Mesenchymal stem cell (in vitro differentiated cells and primary cell): ENCODE results near the gene PTTG2.

ENCODE experiments used
- DNase-seq: peaks from one replicate; pipeline ENCODE4 v3.0.0-alpha.2; 2013
- H2AFZ ChIP-seq: one replicate; pipeline ENCODE4 v1.6.1; 2013; ENCODE audit warnings: low read depth, mild to moderate bottlenecking, control low read depth, inconsistent platforms, low read length, moderate library complexity
- H2AK5ac ChIP-seq: 2 replicates; pipeline ENCODE4 v1.6.1; 2013; ENCODE audit warnings: low read length, moderate library complexity, mild to moderate bottlenecking, inconsistent platforms; ENCODE audit not compliant: severe bottlenecking
- H2BK120ac ChIP-seq: one replicate; pipeline ENCODE4 v1.6.1; 2013; ENCODE audit warnings: low read depth, mild to moderate bottlenecking, inconsistent platforms, low read length, moderate library complexity
- H2BK12ac ChIP-seq, 2 experiments: one replicate each; pipeline ENCODE4 v1.6.1; 2013; ENCODE audit warnings: inconsistent platforms in 2 of 2, low read length in 2 of 2, mild to moderate bottlenecking in 2 of 2, moderate library complexity in 2 of 2, control low read depth in 1 of 2
- H2BK15ac ChIP-seq: one replicate; pipeline ENCODE4 v1.6.1; 2013; ENCODE audit warnings: mild to moderate bottlenecking, low read depth, inconsistent platforms; ENCODE audit not compliant: poor library complexity, severe bottlenecking
- H2BK5ac ChIP-seq: 2 replicates; pipeline ENCODE4 v1.6.1; 2013; ENCODE audit warnings: low read depth, mild to moderate bottlenecking, low read length, control low read depth, inconsistent platforms; ENCODE audit not compliant: poor library complexity, severe bottlenecking
- H3K14ac ChIP-seq, 2 experiments: one replicate each; pipeline ENCODE4 v1.6.1; 2013; ENCODE audit warnings: inconsistent platforms in 2 of 2, low read length in 2 of 2, control low read depth in 1 of 2, mild to moderate bottlenecking in 1 of 2, moderate library complexity in 1 of 2
- H3K18ac ChIP-seq, 2 experiments: one replicate each; pipeline ENCODE4 v1.6.1; 2013; ENCODE audit warnings: inconsistent platforms in 2 of 2, low read length in 2 of 2, control low read depth in 1 of 2, low read depth in 1 of 2, mild to moderate bottlenecking in 1 of 2
- H3K23ac ChIP-seq, 2 experiments: one replicate each; pipeline ENCODE4 v1.6.1; 2013; ENCODE audit warnings: inconsistent platforms in 2 of 2, low read length in 2 of 2, mild to moderate bottlenecking in 2 of 2, moderate library complexity in 2 of 2, control low read depth in 1 of 2
- H3K27ac ChIP-seq: 2 replicates; pipeline ENCODE4 v1.5.1; 2013; ENCODE audit warnings: mild to moderate bottlenecking, moderate library complexity, low read length, control low read depth, inconsistent platforms; ENCODE audit not compliant: poor library complexity, severe bottlenecking
- H3K27me3 ChIP-seq, 2 experiments: 2 replicates each; pipeline versions ENCODE4 v1.6.1 to v1.7.0; 2013; ENCODE audit warnings: low read length in 2 of 2, mild to moderate bottlenecking in 2 of 2, moderate library complexity in 2 of 2, control low read depth in 1 of 2, inconsistent platforms in 1 of 2; ENCODE audit not compliant: control insufficient read depth in 1 of 2, insufficient read depth in 1 of 2
- H3K36me3 ChIP-seq, 2 experiments: 2 replicates each; pipeline versions ENCODE4 v1.6.1 to v1.7.0; 2013; ENCODE audit warnings: low read length in 2 of 2, control low read depth in 1 of 2, inconsistent platforms in 1 of 2, low read depth in 1 of 2, mild to moderate bottlenecking in 1 of 2; ENCODE audit not compliant: insufficient read depth in 2 of 2, control insufficient read depth in 1 of 2
- H3K4ac ChIP-seq, 2 experiments: one replicate each; pipeline ENCODE4 v1.6.1; 2013; ENCODE audit warnings: inconsistent platforms in 2 of 2, low read length in 2 of 2, mild to moderate bottlenecking in 2 of 2, moderate library complexity in 2 of 2, control low read depth in 1 of 2, low read depth in 1 of 2
- H3K4me1 ChIP-seq: 2 replicates; pipeline ENCODE4 v1.6.1; 2013; ENCODE audit warnings: low read depth, low read length, control low read depth; ENCODE audit not compliant: control insufficient read depth, insufficient read depth
- H3K4me2 ChIP-seq: 2 replicates; pipeline ENCODE4 v1.6.1; 2013; ENCODE audit warnings: low read length, mild to moderate bottlenecking, inconsistent platforms; ENCODE audit not compliant: poor library complexity, severe bottlenecking
- H3K4me3 ChIP-seq, 2 experiments: 2 replicates each; pipeline versions ENCODE4 v1.5.1 to v1.7.0; 2013; ENCODE audit warnings: low read length in 2 of 2, mild to moderate bottlenecking in 2 of 2, control low read depth in 1 of 2, low read depth in 1 of 2; ENCODE audit not compliant: insufficient read depth in 1 of 2
- H3K79me1 ChIP-seq: replicated peaks from 2 replicates; pipeline ENCODE4 v1.6.1; 2013; ENCODE audit warnings: mild to moderate bottlenecking, control low read depth, low read length, inconsistent platforms; ENCODE audit not compliant: poor library complexity, severe bottlenecking
- H3K9ac ChIP-seq: 2 replicates; pipeline ENCODE4 v1.7.0; 2013; ENCODE audit warnings: mild to moderate bottlenecking, low read length, moderate library complexity
- H3K9me3 ChIP-seq: 2 replicates; pipeline ENCODE4 v1.7.0; 2013; ENCODE audit warnings: mild to moderate bottlenecking, low read length; ENCODE audit not compliant: control insufficient read depth
- H4K8ac ChIP-seq: one replicate; pipeline ENCODE4 v1.6.1; 2013; ENCODE audit warnings: inconsistent platforms, mild to moderate bottlenecking, low read length, moderate library complexity
- H4K91ac ChIP-seq: one replicate; pipeline ENCODE4 v1.6.1; 2013; ENCODE audit warnings: mild to moderate bottlenecking, low read length, inconsistent platforms
- WGBS: methylation state at CpG from one replicate; pipeline ENCODE4 v1.1.7; 2013; ENCODE audit warnings: mixed read lengths; 5-methylcytosine and 5-hydroxymethylcytosine counted together

PTTG2 gene

GRCh38 chr4:37953620-37954293, 6.4 kb upstream of the PTTG2 start:
- Histone ChIP-seq H3K79me1 (no peaks in the 10 kb centered on the region), H4K8ac (no peak overlapping the region), H3K9ac (no peak overlapping the region), H3K4ac (no peak overlapping the region), H4K91ac (no peak overlapping the region), H3K4me3 (no peak overlapping the region), H3K27ac (no peak overlapping the region), H2BK12ac (no peak overlapping the region), H3K14ac (no peak overlapping the region), H2AK5ac (no peak overlapping the region), H3K4me1 (no peaks in the 10 kb centered on the region), H3K27me3 (peaks cover 0 to 6% of the 10 kb centered on the region in 2 experiments), H2AFZ (no peak overlapping the region), H2BK120ac (no peak overlapping the region), H3K36me3 (no peaks in the 10 kb centered on the region), H3K18ac (peak overlapping the region in 1 of 2 experiments; percentile 44), H2BK15ac (no peak overlapping the region), H3K4me2 (no peak overlapping the region), H2BK5ac (no peak overlapping the region), H3K9me3 (no peaks in the 10 kb centered on the region), H3K23ac (no peak overlapping the region)
- peak; percentile 84 for DNase-seq
- WGBS = 29% methylated on average over 7 of the region's 7 CpGs

- H3K36me3 ChIP-seq = no peaks in the 10 kb centered on the region
- no peak overlapping the region for H3K23ac ChIP-seq
- H3K4me2 ChIP-seq = no peak overlapping the region
- DNase-seq = no peak
- H3K27ac ChIP-seq = no peak overlapping the region
- no peak overlapping the region for H3K4me3 ChIP-seq
- no peak overlapping the region for H3K9ac ChIP-seq
- H3K27me3 ChIP-seq = peaks cover 0 to 4% of the 10 kb centered on the region in 2 experiments
- H3K18ac ChIP-seq = no peak overlapping the region
- no peak overlapping the region for H3K4ac ChIP-seq
- H3K9me3 ChIP-seq = no peaks in the 10 kb centered on the region
- H2AK5ac ChIP-seq = no peak overlapping the region
- no peak overlapping the region for H2BK5ac ChIP-seq
- H2BK15ac ChIP-seq = no peak overlapping the region
- 84% methylated on average over 2 of the region's 4 CpGs for WGBS
- no peak overlapping the region for H2AFZ ChIP-seq
- no peak overlapping the region for H4K91ac ChIP-seq
- no peaks in the 10 kb centered on the region for H3K4me1 ChIP-seq
- H2BK12ac ChIP-seq = no peak overlapping the region
- no peak overlapping the region for H4K8ac ChIP-seq
- H3K14ac ChIP-seq = no peak overlapping the region
- no peak overlapping the region for H2BK120ac ChIP-seq
- no peaks in the 10 kb centered on the region for H3K79me1 ChIP-seq
These were observed 3.3 kb upstream of the PTTG2 start for GRCh38 chr4:37956941-37957340.

GRCh38 chr4:37958932-37959331, 1.3 kb upstream of the PTTG2 start:
- WGBS = 73% methylated on average over 4 of the region's 6 CpGs
- Histone ChIP-seq H2AK5ac (no peak overlapping the region), H2BK120ac (no peak overlapping the region), H2BK15ac (no peak overlapping the region), H2BK5ac (no peak overlapping the region), H3K9me3 (no peaks in the 10 kb centered on the region), H3K4me3 (no peak overlapping the region), H3K4me2 (no peak overlapping the region), H3K9ac (no peak overlapping the region), H4K8ac (no peak overlapping the region), H3K23ac (no peak overlapping the region), H2AFZ (no peak overlapping the region), H2BK12ac (no peak overlapping the region), H3K4me1 (no peaks in the 10 kb centered on the region), H4K91ac (no peak overlapping the region), H3K18ac (no peak overlapping the region), H3K36me3 (no peaks in the 10 kb centered on the region), H3K27ac (no peak overlapping the region), H3K79me1 (no peaks in the 10 kb centered on the region), H3K27me3 (peaks cover 0 to 3% of the 10 kb centered on the region in 2 experiments), H3K4ac (no peak overlapping the region), H3K14ac (no peak overlapping the region)
- DNase-seq = no peak

GRCh38 chr4:37960679-37961450, 667 bp downstream of the PTTG2 start:
- Histone ChIP-seq H3K18ac (no peak overlapping the region), H2AFZ (no peak overlapping the region), H3K23ac (no peak overlapping the region), H3K4me1 (no peaks in the 10 kb centered on the region), H3K4me3 (no peak overlapping the region), H2BK15ac (no peak overlapping the region), H2AK5ac (no peak overlapping the region), H3K36me3 (no peaks in the 10 kb centered on the region), H3K27ac (no peak overlapping the region), H3K27me3 (peaks cover 0 to 3% of the 10 kb centered on the region in 2 experiments), H3K4ac (no peak overlapping the region), H2BK120ac (no peak overlapping the region), H3K79me1 (no peaks in the 10 kb centered on the region), H2BK5ac (no peak overlapping the region), H2BK12ac (no peak overlapping the region), H4K8ac (no peak overlapping the region), H3K14ac (no peak overlapping the region), H3K9ac (no peak overlapping the region), H4K91ac (no peak overlapping the region), H3K4me2 (no peak overlapping the region), H3K9me3 (no peaks in the 10 kb centered on the region)
- 76% methylated on average over 3 of the region's 5 CpGs for WGBS
- no peak for DNase-seq
